GM23338 (cell line): ENCODE data around the gene GLOD4. TPM values are rescaled to one million over a fixed set of nuclear protein-coding genes. Genes with fewer than 3 reads are reported as not detected.

Experiments used
- ATAC-seq: fragments of 200-7000 bp; cut with Tn5 transposase; 3 replicates; pipeline ENCODE4 v1.9.1; 2020
- DNase-seq: peaks from one replicate; pipeline ENCODE4 v3.0.0-alpha.2; 2015; ENCODE audit warnings: low spot score
- H2AFZ ChIP-seq: fragments of 200-600 bp; sonication (generic); 2 replicates; pipeline ENCODE4 v1.8.0; 2016; ENCODE audit warnings: antibody characterized with exemption, mild to moderate bottlenecking, moderate library complexity
- H3F3A ChIP-seq: fragments of 200-600 bp; sonication (generic); replicated peaks from 2 replicates; pipeline ENCODE4 v1.8.0; 2017; ENCODE audit warnings: antibody characterized with exemption, mixed run types, low read depth
- H3K27ac ChIP-seq: fragments of 200-600 bp; sonication (generic); 2 replicates; pipeline ENCODE4 v1.6.1; 2016; ENCODE audit warnings: low read depth
- H3K27me3 ChIP-seq: fragments of 200-600 bp; sonication (generic); 2 replicates; pipeline ENCODE4 v1.8.0; 2016; ENCODE audit warnings: mild to moderate bottlenecking, mixed run types, moderate library complexity; ENCODE audit not compliant: insufficient read depth
- H3K36me3 ChIP-seq: fragments of 200-600 bp; sonication (generic); 2 replicates; pipeline ENCODE4 v1.8.0; 2016; ENCODE audit warnings: mild to moderate bottlenecking; ENCODE audit not compliant: insufficient read depth
- H3K4me1 ChIP-seq: fragments of 200-600 bp; sonication (generic); 2 replicates; pipeline ENCODE4 v1.8.0; 2016; ENCODE audit warnings: mild to moderate bottlenecking, moderate library complexity; ENCODE audit not compliant: insufficient read depth
- H3K4me2 ChIP-seq: fragments of 200-600 bp; sonication (generic); 2 replicates; pipeline ENCODE4 v1.7.1; 2017; ENCODE audit warnings: mixed run types
- H3K4me3 ChIP-seq: fragments of 200-600 bp; sonication (generic); 2 replicates; pipeline ENCODE4 v1.6.1; 2016; ENCODE audit warnings: mixed run types
- H3K79me2 ChIP-seq: fragments of 200-600 bp; sonication (generic); replicated peaks from 2 replicates; pipeline ENCODE4 v1.8.0; 2017; ENCODE audit warnings: mild to moderate bottlenecking; ENCODE audit not compliant: insufficient read depth
- H3K9me2 ChIP-seq: fragments of 200-600 bp; sonication (generic); 2 replicates; pipeline ENCODE4 v1.8.0; 2017; ENCODE audit not compliant: insufficient read depth
- H4K20me1 ChIP-seq: fragments of 200-600 bp; sonication (generic); replicated peaks from 2 replicates; pipeline ENCODE4 v1.8.0; 2017; ENCODE audit warnings: mild to moderate bottlenecking; ENCODE audit not compliant: insufficient read depth
- H3K27ac Mint-ChIP-seq: 2 replicates; pipeline ENCODE4 v1.8.0; 2020; ENCODE audit warnings: inconsistent platforms, mild to moderate bottlenecking, moderate library complexity, mixed read lengths
- H3K27me3 Mint-ChIP-seq: 3 replicates; pipeline ENCODE4 v1.8.0; 2022; ENCODE audit warnings: low read depth, mild to moderate bottlenecking, moderate library complexity, mixed read lengths, inconsistent platforms; ENCODE audit not compliant: insufficient read depth, poor library complexity
- H3K36me3 Mint-ChIP-seq: 3 replicates; pipeline ENCODE4 v1.8.0; 2021; ENCODE audit warnings: low read depth, mild to moderate bottlenecking, inconsistent platforms, moderate library complexity, mixed read lengths
- H3K4me1 Mint-ChIP-seq: 3 replicates; pipeline ENCODE4 v1.8.0; 2020; ENCODE audit warnings: mild to moderate bottlenecking, inconsistent platforms, mixed read lengths
- H3K4me3 Mint-ChIP-seq: 3 replicates; pipeline ENCODE4 v1.8.0; 2021; ENCODE audit warnings: moderate library complexity, mild to moderate bottlenecking, inconsistent platforms, mixed read lengths
- H3K9me3 Mint-ChIP-seq: 3 replicates; pipeline ENCODE4 v1.8.0; 2020; ENCODE audit warnings: moderate library complexity, mild to moderate bottlenecking, inconsistent platforms, mixed read lengths
- CTCF ChIP-seq, 2 experiments: fragments of 200-600 bp in 1 of 2; sonication (generic) in 1 of 2; conservative IDR thresholded peaks; 2 replicates each; pipeline versions ENCODE4 v1.5.1 to v1.6.1; 2016 to 2017; ENCODE audit warnings: antibody characterized with exemption in 2 of 2, low read depth in 2 of 2, mild to moderate bottlenecking in 2 of 2, moderate library complexity in 1 of 2
- ETS1 ChIP-seq: IDR thresholded peaks from 2 replicates; pipeline ENCODE4 v1.6.1; 2016; ENCODE audit warnings: antibody characterized with exemption
- EZH2 ChIP-seq: fragments of 200-600 bp; sonication (generic); IDR thresholded peaks from one replicate; pipeline ENCODE4 v1.8.0; 2017; ENCODE audit warnings: antibody characterized with exemption, mild to moderate bottlenecking, low read depth; ENCODE audit not compliant: unreplicated experiment
- REST ChIP-seq: IDR thresholded peaks from one replicate; pipeline ENCODE4 v1.6.1; 2018; ENCODE audit warnings: antibody characterized with exemption; ENCODE audit not compliant: unreplicated experiment
- ZNF114 ChIP-seq: fragments of 250-450 bp; sonication (Bioruptor Pico); IDR thresholded peaks from 2 replicates; pipeline ENCODE4 v1.5.0; 2020; ENCODE audit warnings: mild to moderate bottlenecking, moderate library complexity
- ZNF331 ChIP-seq: fragments of 250-450 bp; sonication (Bioruptor Pico); IDR thresholded peaks from 2 replicates; pipeline ENCODE4 v1.5.0; 2020; ENCODE audit warnings: low read depth, mild to moderate bottlenecking, moderate library complexity
- polyA plus RNA-seq: library from polyadenylated mRNA; unstranded; fragments of >200 nt; fragmentation: Nextera tagmentation; extraction: Ambion mirVana; gene quantifications from 2 replicates; pipeline ENCODE4 v1.2.1, GENCODE V29; 2016
- total RNA-seq: library from RNA; depleted of rRNA; stranded (reverse); fragments of >200 nt; shearing (Covaris generic); gene quantifications from 2 replicates; pipeline ENCODE4 v1.2.3, GENCODE V29; 2014

The GLOD4 gene
- total and polyA plus RNA-seq, 2 experiments from 2014 or later: 120 to 122 TPM

GRCh38 chr17:807523-808294 is 25.6 kb upstream of the GLOD4 start:
- H3K9me2 ChIP-seq: no peaks in the 10 kb centered on the region
- H3F3A ChIP-seq: peaks cover 4% of the 10 kb centered on the region; the same call in 1 of the 2 replicates
- H3K27me3 ChIP-seq: no peaks in the 10 kb centered on the region
- H3K4me2 ChIP-seq: no peak overlapping the region
- TF ChIP-seq CTCF (conservative IDR thresholded peaks at IDR 0.05; ENCODE audit: low read depth in 2 of 2): no peak
- TF ChIP-seq ZNF331 (CRISPR knock-in tag): no peak
- no peak for TF ChIP-seq ZNF114 (CRISPR knock-in tag)
- TF ChIP-seq ETS1: no peak
- TF ChIP-seq REST: no peak
- no peak for TF ChIP-seq EZH2
- no peaks in the 10 kb centered on the region for H3K4me1 ChIP-seq
- DNase-seq: no peak
- Mint-ChIP-seq H3K4me3 (no peak overlapping the region), H3K27ac (no peak overlapping the region), H3K9me3 (no peaks in the 10 kb centered on the region; the same call in 1 of the 3 replicates), H3K27me3 (peaks cover 23% of the 10 kb centered on the region), H3K4me1 (peaks cover 6% of the 10 kb centered on the region; the same call in 2 of the 3 replicates), H3K36me3 (peaks cover 35% of the 10 kb centered on the region)
- H3K36me3 ChIP-seq: no peaks in the 10 kb centered on the region
- ATAC-seq: no peak
- 0 out of 2 replicates have a peak overlapping the region, but pooled peaks have one; percentile 32 for H3K27ac ChIP-seq
- no peak overlapping the region for H3K4me3 ChIP-seq
- peaks cover 8% of the 10 kb centered on the region; the same call in 1 of the 2 replicates for H4K20me1 ChIP-seq
- no peaks in the 10 kb centered on the region for H3K79me2 ChIP-seq
- no peak overlapping the region for H2AFZ ChIP-seq
